GM12872 (cell line): ENCODE measurements around the gene LMAN1L.
A peak's percentile ranks its signal among the peaks of the same experiment; 100 is the strongest.

Experiments
- TF ChIP-seq, protein P1 (sequence below): IDR thresholded peaks from 3 replicates; pipeline ENCODE4 v1.5.1; 2011; ENCODE audit warnings: low read depth, mild to moderate bottlenecking, low read length, moderate library complexity; ENCODE audit not compliant: insufficient read depth

Gene LMAN1L

DNA sequence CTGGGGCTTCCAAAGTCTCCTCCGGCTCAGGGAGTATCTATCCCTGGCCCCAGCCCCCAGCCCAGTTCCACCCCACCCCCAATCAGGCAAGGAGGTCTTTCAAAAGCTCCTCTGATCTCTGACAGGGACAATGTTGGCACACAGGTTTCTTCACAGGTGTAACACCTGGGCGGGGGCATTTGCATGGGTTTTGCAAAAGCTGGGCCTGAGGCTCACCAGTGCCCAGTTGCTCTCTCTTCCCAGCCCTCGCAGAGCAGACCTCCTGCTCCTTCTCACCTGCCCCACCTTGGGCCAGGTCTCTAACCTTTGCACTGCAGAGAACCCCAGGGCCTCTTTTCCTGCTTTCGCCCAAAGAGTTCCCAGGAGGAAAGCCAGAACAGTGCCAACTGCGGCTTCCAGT lies 39.3 kb upstream of the LMAN1L start:
- TF ChIP-seq, protein P1, sequence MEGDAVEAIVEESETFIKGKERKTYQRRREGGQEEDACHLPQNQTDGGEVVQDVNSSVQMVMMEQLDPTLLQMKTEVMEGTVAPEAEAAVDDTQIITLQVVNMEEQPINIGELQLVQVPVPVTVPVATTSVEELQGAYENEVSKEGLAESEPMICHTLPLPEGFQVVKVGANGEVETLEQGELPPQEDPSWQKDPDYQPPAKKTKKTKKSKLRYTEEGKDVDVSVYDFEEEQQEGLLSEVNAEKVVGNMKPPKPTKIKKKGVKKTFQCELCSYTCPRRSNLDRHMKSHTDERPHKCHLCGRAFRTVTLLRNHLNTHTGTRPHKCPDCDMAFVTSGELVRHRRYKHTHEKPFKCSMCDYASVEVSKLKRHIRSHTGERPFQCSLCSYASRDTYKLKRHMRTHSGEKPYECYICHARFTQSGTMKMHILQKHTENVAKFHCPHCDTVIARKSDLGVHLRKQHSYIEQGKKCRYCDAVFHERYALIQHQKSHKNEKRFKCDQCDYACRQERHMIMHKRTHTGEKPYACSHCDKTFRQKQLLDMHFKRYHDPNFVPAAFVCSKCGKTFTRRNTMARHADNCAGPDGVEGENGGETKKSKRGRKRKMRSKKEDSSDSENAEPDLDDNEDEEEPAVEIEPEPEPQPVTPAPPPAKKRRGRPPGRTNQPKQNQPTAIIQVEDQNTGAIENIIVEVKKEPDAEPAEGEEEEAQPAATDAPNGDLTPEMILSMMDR: no peak

DNA sequence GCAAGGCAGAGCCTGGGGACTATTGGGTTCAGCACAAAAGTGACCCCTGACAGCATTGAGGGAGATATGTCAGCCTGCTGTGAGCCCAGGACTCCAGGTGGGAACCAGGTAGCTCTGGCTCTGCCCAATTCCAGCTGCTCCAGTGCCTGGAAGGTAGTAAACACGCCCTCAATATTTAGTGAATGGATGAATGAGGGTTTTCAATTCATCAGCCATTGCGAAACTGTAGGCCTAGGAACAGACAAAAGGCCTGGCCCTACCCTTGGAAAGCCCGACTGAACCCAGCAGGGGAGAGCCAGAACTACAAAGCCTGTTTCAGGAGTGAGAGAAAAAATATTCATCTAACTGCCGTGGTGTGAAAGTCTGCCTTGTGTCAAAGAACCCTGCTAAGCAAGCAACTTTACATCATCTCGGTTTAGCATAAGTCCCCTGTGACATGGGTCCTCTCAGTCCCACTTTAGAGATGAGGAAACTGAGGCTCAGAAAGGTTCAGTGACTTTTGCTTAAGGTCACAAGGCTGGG lies 38.8 kb upstream of the LMAN1L start:
- TF ChIP-seq, protein P1: no peak

DNA sequence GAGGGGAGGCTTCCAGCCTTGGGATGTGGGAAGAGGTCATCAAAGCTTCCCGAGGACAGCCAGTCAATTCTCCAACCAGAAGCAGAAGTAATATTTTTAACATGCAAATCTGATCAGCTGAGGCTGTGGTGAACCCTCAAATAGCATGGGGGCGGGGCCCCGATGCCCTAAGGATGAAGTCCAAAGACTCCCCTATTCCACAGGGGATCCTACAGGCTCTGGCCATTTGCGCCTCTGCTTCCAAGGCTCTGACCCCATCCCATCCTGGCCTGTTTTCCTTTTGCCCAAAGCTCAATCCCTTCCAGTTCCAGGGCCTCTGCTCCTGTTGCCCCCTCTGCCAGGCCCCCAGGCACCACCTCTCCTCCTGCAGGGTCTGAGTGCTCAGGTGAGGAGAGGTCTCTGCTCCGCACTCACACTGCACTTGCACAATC lies 37.5 kb upstream of the LMAN1L start:
- TF ChIP-seq, protein P1: no peak

GRCh38 chr15:74775894-74776293 lies 36.7 kb upstream of the LMAN1L start:
- TF ChIP-seq, protein P1: no peak

GRCh38 chr15:74776821-74777768 lies 35.5 kb upstream of the LMAN1L start:
- TF ChIP-seq, protein P1: 0 out of 3 replicates have a peak, but pooled peaks have one; percentile 1

DNA sequence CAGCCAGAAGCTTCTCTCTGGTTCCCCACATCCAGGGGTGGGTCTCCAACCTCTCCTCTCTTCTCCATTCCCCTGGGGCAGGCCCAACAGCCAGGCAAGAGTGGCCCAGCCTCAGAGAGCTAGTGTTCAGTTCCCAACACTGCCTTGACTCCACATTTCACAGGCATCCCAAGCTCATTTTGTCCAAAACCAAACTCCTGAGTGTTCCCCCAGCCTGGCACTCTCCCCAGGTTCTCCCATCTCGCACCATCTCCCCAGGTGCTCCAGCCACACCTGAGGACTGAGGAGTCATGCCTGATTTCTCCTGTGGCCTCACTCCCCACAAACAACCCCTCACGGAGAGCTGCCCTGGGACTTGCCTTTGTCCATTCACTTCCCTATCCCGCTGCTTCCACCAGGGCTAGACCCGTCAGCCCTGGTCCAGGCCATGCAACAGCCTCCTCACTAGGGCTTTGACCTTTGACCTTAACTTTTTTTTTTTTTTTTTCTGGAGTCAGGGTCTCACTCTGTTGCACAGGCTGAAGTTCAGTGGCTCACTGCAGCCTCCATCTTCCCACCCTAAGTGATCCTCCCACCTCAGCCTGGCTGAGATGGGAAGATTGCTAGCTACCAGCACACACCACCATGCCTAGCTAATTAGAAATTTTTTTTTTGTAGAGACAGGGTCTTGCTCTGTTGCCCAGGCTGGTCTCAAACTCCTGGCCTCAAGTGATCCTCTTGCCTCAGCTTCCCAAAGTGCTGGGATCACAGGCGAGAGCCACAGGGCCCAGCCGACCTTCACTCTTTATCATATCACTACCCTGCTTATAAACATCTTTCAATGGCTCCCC lies 34.7 kb upstream of the LMAN1L start:
- TF ChIP-seq, protein P1: no peak

DNA sequence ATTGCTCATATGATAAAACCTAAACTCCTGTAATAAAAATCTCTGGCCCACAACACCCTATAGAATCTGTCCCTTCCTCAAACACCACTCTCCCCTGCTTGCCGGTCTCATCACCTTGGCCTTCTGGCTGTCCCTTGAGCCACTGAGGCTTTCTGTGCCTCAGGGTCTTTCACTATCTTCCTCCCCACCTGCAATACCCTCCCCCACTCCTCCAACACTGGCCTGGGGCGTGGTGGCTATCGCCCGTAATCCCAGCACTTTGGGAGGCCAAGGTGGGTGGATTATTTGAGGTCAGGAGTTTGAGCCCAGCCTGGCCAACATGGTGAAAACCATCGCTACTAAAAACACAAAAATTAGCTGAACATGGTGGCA lies 34.0 kb upstream of the LMAN1L start:
- TF ChIP-seq, protein P1: no peak
